ENCODE results near the gene FBXO30.

The FBXO30 gene

DNA sequence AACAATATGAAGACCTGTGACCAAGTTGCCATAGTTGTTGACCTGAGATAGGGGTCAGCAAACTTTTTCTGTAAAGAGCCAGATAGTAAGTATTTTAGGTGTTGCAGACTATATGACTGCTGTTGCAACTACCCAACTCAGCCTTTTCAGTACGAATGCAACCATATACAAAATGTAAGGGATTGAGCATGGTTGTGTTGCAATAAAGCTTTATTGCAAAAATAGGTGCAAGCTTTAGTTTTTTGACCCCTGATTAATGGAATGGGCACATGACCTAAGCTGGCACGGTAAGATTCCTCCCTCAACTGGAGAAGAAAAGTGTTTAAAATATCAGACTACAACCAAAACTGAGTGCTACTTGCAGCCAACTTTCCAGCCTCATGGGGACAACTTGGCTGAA is 62.0 kb downstream of the FBXO30 start:
- DNase-seq (ENCODE audit: low read depth in 2 of 2), result no peak

DNA sequence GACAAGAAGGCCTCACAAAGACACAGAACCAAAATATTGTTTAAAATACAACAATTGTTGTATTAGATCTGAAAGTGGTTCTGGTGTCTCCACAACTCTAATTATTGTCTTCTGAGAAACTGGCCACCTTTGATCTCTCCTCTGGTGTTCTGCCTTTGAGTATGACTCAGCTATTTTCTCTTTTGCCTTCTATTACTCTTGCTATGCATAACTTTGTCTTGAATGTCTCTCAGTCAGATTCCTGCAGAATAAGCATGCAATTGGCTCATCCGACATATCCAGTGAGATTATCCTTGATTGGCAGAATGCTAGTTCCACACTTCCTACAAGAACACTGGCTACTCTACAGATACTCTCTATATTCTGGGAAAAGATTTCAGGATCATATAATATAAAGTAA is 65.0 kb downstream of the FBXO30 start:
- no peak for DNase-seq (ENCODE audit: low read depth in 2 of 2)

DNA sequence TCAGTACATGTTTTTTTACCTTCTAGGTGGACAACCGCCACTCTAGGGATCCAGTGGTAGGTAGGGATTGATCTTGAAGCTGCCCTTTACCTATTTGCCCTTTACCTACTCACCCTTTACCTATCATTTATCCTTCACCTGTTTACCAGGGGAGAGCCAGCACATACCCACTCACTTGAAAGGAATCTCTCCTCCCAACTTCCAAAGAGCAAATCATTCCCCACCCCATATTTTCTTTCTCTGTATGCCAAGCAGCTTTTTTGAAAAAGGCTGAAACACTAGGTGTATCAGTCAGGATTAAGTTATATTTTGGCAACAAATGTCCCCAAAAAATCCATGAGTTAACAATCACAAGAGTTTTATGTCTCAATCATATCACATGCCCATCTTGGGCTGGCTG is 68.7 kb downstream of the FBXO30 start:
- DNase-seq (ENCODE audit: low read depth in 2 of 2), result no peak

DNA sequence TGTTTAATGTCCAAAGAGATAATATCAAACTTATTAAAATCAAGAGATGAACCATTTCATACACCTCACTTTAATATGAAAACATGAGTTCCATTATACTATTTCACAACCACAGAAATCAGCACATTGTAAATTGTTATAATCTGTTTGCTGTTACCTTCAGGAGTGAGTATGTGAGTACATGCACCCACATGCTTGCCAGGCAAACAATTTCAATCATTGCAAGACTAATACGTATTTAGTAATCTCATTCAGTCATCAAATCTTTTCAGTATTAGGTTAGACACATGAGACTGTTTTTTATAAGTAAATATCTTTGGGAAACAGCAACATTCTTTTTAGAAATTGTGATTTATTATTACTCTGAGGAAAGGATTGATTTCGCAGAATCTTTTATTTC is 70.0 kb downstream of the FBXO30 start:
- DNase-seq (ENCODE audit: low read depth in 2 of 2), result no peak

All from activated CD4-positive, alpha-beta T cell treated with anti-CD3 and anti-CD28 coated beads for 24 hours (primary cell).